Stimulated activated CD8-positive, alpha-beta memory T cell treated with anti-CD3 and anti-CD28 coated beads, Interleukin-7, amount 100 ng/mL, for 24 hours (primary cell): Measurements from ENCODE around the gene TEX10.
"Not testable (repeated sequence)": the region's sequence is repeated elsewhere in the genome, so short reads cannot be mapped to it uniquely, and the experiment has no call there.

Source experiments
- DNase-seq: peaks from one replicate; pipeline ENCODE4 v3.0.0-alpha.2; 2020; ENCODE audit warnings: low read depth

Gene TEX10

DNA sequence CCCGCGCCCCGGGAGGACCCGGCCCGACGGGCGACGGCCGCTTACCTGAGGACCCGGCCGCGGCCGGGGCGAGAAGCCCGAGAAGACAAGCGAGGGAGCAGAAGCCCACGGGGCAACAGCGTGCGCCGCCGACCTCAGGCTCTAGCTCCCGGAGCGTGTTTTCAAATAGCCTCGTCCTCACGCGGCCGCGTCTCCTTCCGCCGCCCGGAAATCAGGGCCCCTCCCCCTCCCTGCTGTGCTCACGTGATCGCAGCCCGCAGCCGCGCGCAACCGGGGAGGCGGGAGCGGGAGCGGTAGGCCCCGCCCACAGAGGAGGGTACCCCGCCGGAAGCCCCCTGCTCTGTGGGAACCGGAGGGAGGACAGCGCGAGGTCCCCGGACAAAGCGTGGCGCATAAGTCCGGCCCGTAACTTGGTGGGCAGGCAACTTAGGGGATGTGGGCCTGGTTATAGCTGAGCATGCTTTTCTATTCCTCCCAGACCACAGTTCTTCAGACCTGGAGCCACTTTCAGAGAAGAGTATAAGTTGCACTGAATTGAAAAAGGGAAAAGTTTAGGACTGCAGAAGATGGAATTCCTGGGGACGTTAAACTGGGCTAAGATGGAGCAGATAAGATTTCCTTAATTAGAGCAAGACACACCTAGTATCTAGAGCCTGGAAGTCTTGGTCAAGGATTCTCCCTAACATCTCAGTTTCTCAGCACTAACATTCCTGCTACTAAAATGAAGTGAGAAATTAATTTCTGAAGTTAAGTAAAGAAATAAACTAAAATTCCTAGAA lies at the start of gene TEX10:
Gene TEX10 (minus strand): TSS at position 216 of the 779 bp plus-strand sequence. CDS start 3,579 bp downstream, outside the sequence.
- DNase-seq, result peak; percentile 77

DNA sequence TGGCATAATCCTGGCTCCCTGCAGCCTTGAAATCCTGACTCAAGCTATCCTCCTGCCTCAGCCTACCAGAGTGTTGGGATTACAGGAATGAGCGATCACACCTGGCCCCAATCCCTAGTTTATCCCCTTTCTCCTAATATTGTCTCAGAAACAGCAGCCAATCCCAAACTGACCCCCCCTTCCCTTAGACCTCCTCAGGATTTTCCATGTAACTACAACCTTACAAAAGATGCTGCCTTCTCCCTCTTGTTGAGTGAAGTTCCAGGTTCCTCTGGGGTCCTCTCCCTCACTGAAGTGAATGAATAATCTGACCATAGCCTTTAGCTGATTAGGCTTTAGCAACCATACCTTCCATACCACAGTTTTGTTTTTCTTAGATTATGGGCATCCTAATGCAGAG lies 48.3 kb upstream of the TEX10 start:
- no peak for DNase-seq

DNA sequence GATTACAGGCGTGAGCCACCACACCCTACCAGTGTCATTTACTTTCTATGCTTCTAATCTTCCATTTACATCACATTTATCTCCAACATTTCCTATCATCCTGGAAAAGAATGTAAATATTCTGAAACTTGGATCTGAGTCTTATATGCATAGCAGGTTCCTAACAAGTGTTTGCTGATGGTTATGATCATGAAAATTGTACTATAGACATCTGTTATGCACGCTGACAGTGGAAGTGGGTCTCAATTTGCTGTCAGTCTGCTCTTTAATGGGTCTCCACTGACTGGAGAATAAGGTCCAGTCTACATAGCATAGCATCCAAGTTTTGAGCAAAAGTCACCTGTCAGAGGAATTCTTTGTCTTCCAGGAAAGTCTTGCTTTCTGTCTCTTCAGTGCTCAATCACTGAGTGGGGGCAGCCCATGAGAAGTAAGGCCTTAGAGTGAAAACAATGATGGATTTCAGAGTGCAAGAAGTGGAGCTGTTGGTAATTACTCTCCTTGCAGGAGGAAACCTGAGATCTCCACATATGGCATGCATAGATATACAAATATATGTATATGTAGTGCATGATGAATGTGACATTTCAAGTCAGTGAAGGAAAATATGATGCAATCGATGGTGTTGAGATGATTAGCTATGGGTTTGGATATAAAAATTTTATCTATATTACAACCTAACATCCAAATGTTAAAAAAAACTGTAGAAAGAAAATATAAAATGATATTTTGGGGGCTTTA lies 45.0 kb upstream of the TEX10 start:
- no peak for DNase-seq

DNA sequence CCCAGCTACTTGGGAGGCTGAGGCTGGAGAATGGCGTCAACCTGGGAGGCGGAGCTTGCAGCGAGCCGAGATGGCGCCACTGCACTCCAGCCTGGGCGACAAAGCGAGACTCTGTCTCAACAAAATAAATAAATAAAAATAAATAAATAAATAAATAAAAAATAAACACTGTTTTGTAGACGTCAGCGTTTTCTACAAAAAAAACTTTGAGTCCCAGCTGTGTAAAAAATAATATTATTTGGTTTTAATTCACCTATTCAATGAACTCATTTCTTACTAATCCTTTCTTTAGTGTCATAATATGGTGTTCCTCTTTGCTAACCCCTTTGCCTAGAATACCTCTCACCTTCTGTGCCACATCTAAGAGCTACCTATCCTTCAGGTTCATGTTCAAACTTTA lies 44.0 kb upstream of the TEX10 start:
- no peak for DNase-seq

DNA sequence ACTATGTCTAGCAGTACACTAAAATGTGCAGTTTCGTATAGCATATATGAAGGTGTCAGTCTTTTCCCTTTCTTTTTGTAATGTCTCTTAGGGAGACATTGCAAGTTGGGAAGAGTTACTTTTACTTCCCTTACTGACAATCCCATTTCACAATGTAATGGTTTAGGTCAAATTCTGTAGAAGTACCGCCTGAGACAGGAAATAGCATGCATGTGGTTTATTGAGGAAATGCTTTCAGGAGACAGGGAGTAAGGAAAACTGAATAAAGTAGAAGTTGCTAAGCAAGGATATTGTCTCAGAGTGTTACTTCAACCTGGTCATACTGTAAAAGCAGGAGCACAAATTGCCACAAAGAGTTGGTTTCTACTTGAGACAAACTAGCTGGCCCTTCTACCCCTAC lies 42.1 kb upstream of the TEX10 start:
- DNase-seq, result no peak

DNA sequence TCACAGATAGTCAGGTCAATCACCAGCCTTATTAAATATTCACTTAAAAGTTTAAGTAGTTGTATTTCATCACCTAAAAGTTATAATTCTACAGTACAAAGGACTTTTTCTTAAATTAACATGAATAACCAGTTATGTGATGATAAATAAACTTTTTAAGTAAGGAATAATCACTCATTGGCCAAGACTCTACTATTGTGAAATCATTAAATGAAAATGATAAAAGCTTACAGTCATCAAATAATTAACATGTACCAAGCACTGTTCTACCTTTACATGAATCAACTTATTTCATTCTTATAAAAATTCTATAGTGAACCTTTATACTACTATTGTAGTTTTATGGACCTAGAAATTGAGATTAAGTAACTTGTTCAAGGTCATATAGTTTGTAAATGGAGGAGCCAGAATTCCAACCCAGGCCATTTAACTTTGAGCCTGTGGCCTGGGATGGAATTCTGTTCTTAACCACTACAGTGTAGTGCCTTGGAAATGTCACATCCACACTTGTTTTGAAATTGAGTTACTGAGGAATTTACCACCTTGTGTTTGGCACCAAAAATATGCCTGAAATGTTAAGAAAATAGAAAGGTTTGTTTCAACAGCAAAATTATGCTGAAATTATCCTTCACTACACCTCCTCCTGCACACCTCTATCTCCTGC lies 41.4 kb upstream of the TEX10 start:
- no peak for DNase-seq

DNA sequence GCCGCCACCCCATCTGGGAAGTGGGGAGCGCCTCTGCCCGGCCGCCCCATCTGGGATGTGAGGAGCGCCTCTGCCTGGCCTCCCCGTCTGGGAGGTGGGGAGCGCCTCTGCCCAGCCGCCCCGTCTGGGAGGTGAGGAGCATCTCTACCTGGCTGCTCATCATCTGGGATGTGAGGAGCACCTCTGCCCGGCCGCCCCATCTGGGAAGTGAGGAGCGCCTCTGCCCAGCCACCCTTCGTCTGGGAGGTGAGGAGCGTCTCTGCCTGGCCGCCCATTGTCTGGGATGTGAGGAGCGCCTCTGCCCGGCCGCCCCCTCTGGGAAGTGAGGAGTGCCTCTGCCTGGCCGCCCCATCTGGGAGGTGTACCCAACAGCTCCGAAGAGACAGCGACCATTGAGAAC lies 40.2 kb upstream of the TEX10 start:
- DNase-seq, result not testable (repeated sequence)

DNA sequence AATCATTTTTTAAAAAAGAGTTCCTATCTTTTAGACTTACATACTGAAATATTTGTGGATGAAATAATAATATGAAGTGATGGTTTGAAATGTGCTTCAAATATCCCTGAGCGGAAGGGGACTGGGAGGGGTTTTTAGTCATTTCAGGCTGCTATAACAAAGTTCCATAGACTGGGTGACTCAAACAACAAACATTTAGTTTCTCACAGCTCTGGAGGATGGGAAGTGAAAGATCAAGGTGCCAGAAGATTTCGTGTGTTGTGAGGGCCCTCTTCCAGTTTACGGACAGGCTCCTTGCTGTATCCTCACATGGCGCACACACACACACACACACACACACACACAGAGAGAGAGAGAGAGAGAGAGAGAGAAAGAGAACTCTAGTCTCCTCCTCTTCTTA lies 27.1 kb upstream of the TEX10 start:
- no peak for DNase-seq

DNA sequence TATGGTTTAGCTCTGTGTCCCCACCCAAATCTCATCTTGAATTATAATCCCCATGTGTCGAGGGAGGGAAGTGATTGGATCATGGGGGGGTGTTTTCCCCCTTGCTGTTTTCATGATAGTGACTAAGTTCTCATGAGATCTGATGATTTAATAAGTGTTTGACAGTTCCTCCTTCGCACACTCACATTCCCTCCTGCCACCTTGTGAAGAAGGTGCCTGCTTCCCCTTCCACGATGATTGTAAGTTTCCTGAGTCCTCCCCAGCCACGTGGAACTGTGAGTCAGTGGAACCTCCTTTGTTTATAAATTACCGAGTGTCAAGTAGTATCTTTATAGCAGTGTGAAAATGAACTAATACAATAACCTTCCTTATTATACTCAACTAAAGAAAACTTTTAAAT lies 24.3 kb upstream of the TEX10 start:
- DNase-seq, result no peak

DNA sequence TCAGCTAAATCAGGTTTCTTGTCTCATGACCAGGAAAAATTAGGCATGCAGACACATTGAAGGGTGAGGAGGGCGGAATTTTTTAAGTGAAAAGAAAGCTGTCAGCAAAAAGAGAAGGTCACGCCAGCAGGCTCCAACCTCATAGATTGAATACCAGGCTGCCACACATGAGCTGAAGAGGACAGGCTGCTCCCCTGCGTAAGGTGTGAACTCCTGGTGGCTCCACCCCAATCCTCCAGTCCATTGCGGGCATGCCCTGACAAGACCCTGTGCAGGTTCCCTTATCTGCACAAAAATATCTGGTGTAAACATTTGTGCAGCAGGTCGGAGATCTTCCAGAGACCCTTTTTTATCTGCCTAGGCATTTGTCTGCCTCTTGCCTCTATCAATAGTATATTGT lies 22.9 kb upstream of the TEX10 start:
- DNase-seq, result no peak

DNA sequence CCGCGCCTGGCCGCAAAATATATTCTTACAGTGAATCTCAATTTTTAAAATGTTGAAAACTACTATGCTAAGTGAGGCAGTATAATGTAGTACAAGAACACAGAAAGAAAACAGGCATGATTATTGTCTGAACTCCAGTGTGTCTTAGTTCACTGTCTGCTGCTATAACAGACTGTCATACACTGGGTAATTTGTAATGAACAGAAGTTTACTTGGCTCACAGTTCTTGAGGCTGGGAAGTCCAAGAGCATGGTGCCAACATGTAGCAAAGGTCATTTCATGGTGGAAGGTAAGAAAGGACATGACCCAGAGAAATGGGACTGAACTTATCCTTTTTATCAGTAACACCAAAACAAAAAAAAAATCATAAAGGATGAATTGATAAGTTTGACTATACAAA lies 19.9 kb upstream of the TEX10 start:
- no peak for DNase-seq

DNA sequence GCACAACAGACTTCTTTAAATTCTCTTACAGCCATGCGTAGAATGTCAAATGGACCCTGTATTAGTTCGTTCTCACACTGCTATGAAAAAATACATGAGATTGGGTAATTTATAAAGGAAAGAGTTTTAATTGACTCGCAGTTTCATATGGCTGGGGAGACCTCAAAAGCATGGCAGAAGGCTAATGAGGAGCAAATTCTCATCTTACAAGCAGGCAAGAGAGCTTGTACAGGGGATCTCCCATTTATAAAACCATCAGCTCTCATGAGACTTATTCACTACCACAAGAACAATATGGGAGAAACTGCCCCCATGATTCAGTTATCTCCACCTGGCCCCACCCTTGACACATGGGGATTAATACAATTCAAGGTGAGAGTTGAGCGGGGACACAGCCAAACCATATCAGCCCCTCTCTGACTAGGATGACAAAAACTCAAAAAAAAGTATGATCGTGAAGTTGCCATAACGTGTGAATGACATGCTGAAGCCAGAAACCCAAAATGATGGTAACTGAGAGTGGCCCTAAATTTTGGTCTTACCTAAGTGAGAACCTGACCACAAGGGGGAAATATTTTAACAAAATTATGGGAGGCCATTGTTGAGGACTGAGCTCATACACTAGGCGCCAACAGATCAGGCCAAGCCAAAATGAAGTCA lies 17.5 kb upstream of the TEX10 start:
- DNase-seq, result no peak

DNA sequence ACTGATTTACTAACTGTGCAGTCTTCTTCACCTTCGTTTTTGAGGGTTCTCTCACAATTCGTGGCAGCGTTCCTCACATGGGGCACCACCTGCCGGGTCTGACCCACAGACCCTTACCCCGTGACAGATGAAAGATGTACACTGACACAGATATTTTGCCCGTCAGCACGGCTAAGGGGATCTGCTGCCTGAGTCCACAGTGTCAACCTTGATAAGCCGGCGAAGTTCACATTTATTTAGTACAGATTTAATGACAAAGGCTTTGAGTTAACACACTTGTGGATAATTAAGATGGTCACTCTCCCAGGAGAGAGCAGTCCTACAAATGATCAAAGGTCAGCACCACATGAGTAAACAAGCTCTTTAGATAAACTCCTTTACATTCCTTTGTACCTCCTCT lies 15.9 kb upstream of the TEX10 start:
- no peak for DNase-seq

DNA sequence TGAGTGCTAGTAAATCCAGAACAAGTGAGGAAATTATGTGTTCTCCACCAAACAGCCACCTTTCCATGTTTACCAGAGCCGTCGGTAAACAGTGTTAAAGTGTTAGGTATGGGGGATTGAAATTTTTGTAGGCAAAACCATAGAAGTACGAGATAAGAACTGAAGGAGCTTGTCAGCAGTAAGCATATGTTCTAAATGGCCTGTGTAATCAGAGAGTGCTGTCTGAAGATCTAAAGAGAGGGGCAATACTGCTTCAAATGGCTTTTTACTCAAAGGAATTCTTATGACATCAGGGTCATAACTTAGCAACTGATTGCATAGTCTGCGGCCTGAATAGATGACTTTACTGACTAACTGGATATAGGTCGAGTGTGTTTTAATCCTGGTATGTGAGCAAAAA lies 13.4 kb upstream of the TEX10 start:
- no peak for DNase-seq

DNA sequence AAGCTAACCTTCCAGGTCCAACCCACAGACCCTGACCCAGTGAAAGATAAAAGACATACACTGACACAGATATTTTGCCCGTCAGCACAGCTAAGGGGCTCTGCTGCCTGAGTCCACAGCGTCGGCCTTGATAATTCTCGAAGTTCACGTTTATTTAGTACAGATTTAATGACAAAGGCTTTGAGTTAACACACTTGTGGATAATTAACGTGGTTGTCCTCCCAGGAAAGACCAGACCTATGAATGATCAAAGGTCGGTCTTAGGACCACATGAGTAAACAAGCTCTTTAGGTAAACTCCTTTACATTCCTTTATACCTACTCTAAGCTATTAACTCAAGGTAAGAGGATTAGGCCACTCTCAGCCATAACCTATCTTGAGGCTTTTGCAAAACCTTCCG lies 11.3 kb upstream of the TEX10 start:
- DNase-seq, result no peak

DNA sequence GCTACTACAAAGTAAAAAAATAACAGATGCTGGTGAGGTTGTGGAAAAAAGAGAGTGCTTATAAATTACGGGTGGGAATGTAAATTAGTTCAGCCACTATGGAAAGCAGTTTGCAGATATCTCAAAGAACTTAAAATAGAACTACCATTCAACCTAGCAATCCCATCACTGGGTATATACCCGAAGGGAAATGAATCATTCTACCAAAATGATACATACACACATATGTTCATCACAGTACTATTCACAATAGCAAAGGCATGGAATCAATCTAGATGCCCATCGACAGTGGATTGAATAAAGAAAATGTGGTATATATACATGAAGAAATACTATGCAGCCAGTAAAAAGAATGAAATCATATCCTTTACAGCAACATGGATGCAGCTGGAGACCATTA lies 6.3 kb upstream of the TEX10 start:
- no peak for DNase-seq

DNA sequence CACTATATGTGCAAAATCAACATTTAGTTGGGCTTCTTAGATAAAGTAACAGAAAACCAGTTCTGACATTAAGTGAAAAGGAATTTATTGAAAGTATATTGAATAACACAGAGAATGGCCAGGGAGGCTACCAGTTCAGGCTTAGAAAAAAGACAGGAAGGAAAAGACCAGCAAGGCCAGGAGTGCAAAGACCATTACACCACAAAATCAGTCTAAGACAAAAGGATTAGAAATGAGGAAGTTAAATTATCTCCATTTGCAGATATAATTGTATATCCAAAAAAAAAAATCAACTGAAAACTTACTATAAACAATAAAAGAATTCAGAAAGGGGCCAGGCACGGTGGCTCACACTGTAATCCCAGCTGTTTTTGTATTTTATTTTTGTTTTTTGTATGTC lies 4.8 kb upstream of the TEX10 start:
- no peak for DNase-seq

DNA sequence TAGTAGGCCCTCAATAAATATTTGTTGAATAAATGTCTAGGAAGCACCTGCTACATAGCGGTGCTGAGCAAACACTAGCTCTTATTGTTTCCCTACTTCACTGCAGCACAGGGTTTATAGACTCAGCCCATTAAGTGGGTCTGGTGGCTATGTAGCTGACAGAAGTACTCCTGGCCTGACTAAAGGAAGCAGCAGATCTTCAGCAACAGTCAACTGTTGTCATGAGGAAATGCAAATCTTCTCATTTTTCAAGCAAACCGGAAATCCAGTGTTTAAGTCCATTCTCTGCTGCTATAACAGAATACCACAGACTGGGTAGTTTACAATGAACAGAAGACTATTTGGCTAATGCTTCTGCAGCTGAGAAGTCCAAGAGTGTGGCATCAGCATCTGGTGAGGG lies 2.8 kb upstream of the TEX10 start:
- no peak for DNase-seq

DNA sequence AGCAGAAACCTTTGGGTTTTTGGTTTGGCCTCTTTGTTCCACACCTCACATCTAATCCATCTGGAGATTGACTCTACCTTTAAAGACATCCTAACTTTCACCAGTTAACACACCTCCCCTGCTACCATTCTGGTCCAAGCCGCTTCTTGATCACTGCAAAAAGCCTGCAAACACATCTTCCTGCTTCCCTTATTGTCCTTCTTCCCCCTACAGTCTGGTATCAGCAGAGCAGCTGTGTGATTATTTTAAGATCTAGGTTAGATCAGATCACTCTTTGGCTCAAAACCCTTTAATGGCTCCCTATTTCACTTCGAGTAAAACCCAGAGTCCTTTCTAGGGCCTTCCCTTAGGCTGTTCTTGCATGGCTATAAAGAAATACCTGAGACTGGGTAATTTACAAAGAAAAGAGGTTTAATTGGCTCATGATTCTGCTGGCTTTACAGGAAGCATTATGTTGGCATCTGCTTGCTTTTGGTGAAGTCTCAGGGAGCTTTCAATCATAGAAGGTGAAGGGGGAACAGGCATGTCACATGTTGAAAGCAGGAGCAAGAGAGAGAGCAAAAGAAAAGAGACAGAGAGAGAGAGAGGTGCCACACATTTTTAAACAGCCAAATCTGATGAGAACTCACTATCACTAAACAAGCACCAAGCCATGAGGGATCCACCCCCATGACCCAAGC lies 1.5 kb upstream of the TEX10 start:
- no peak for DNase-seq

DNA sequence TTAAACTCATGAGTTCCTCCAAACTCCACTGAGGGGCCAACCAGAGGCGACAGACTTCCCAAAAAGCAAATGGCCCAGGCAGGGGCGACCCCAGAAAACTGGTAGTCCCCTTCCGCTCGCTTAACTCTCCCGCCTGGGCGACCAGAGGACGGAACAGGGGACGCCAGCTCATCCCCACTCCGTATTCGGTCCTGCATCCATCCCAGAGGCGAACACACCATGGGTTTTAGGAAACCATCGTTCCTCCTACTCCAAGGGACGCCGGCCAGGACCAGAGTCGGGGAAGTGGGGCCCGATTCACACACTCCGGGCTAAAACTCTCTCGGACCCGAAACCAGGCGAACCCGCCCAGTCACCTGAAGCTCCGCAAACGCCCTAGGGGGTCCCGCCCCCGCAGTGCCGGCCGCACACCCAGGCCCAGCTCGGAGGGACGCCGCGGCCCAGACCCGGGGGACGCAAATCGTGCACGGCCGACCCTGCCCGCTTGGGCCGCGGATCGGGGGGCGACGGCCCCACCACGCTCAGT lies 478 bp downstream of the TEX10 start:
- peak; percentile 2 for DNase-seq

DNA sequence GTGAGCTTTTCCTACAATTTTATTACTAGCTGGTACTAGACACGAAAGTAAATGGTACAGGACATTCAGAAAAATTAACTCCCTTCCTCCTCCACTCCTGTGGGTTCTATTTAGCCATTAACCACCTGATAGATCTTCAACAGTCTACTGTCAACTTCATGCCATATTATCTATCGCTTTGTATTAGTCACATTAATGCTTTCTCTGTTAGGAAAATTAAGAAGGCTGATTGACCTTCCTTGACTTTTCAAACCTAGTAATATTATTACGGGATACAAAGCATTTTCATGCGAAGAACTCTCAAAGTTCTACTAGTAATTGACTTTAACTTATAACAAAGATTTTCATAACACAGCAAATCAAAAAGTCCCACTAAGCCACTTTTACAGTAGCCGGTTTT lies 1.2 kb downstream of the TEX10 start:
- no peak for DNase-seq

DNA sequence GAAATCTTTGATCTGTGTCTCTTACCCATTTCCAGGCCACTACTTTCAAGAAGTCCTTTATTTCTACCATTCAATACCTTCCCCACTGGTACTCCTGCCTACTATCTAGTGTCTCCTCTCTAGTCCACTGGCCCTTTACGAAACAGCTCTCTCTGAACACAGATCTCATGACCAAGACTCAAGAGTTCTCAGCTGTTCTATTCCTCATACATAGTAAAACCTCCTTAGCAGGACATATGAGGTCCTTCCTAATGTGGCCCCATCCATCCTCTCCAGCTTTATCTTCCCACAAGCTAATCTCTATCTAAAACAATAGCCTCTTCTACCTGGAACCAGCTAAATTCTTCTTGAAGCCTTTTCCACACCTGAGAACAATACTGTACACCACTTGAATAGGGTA lies 2.6 kb downstream of the TEX10 start:
- no peak for DNase-seq
